ENCODE measurements around the gene KRTAP1-1. TPM values are rescaled to one million over a fixed set of nuclear protein-coding genes. Genes with fewer than 3 reads are reported as not detected.
"Not testable (repeated sequence)": the region's sequence is repeated elsewhere in the genome, so short reads cannot be mapped to it uniquely, and the experiment has no call there.

Gene KRTAP1-1
- total RNA-seq, 2 donors from 2014 or later = 1.4 TPM; not detected in 1

GRCh38 chr17:41001795-41002194 lies 39.5 kb downstream of the KRTAP1-1 start:
- H3K4me3 ChIP-seq = no peak overlapping the region
- no peak for DNase-seq (ENCODE audit: low spot score)
- TF ChIP-seq POLR2A (IDR thresholded peaks at IDR 0.05) (no peak), POLR2AphosphoS5 (IDR thresholded peaks at IDR 0.05) (no peak), CTCF (IDR thresholded peaks at IDR 0.05) (no peak)
- 92% methylated on average over 4 of the region's 4 CpGs for WGBS
- no peaks in the 10 kb centered on the region for H3K36me3 ChIP-seq
- intact Hi-C loops (cut with DNase I) = no loop called here
- no peaks in the 10 kb centered on the region for H3K27me3 ChIP-seq (replicated peaks; ENCODE audit: insufficient read depth)
- no peaks in the 10 kb centered on the region for H3K4me1 ChIP-seq (replicated peaks)
- H3K27ac ChIP-seq = no peak overlapping the region
- no peaks in the 10 kb centered on the region for H3K9me3 ChIP-seq

- H3K9me3 ChIP-seq; H3K4me1 ChIP-seq (replicated peaks); H3K27ac ChIP-seq; H3K36me3 ChIP-seq; DNase-seq (ENCODE audit: low spot score); H3K4me3 ChIP-seq; H3K27me3 ChIP-seq (replicated peaks; ENCODE audit: insufficient read depth); intact Hi-C loops (cut with DNase I): not testable (repeated sequence)
- 83% methylated on average over 6 of the region's 6 CpGs for WGBS
Measured at GRCh38 chr17:40999563-40999962, 41.7 kb downstream of the KRTAP1-1 start, which contains the start of gene KRTAP3-2. Gene KRTAP3-2, minus strand, starts transcription at chr17:40999906. Its CDS starts 53 bp downstream, at chr17:40999853.

GRCh38 chr17:40997361-40997760 lies 43.9 kb downstream of the KRTAP1-1 start:
- TF ChIP-seq POLR2A (IDR thresholded peaks at IDR 0.05) (no peak), POLR2AphosphoS5 (IDR thresholded peaks at IDR 0.05) (no peak), CTCF (IDR thresholded peaks at IDR 0.05) (no peak)
- Histone ChIP-seq H3K27me3 (replicated peaks; ENCODE audit: insufficient read depth) (no peaks in the 10 kb centered on the region), H3K9me3 (no peaks in the 10 kb centered on the region), H3K27ac (no peak overlapping the region), H3K4me1 (replicated peaks) (no peaks in the 10 kb centered on the region), H3K36me3 (no peaks in the 10 kb centered on the region), H3K4me3 (no peak overlapping the region)
- intact Hi-C loops (cut with DNase I) = no loop called here
- no peak for DNase-seq (ENCODE audit: low spot score)
- WGBS = 86% methylated on average over 2 of the region's 2 CpGs

- Histone ChIP-seq H3K4me1 (replicated peaks) (no peaks in the 10 kb centered on the region), H3K36me3 (no peaks in the 10 kb centered on the region), H3K4me3 (no peak overlapping the region), H3K9me3 (no peaks in the 10 kb centered on the region), H3K27ac (no peak overlapping the region), H3K27me3 (replicated peaks; ENCODE audit: insufficient read depth) (no peaks in the 10 kb centered on the region)
- TF ChIP-seq POLR2A (IDR thresholded peaks at IDR 0.05) (no peak), POLR2AphosphoS5 (IDR thresholded peaks at IDR 0.05) (no peak), CTCF (IDR thresholded peaks at IDR 0.05) (no peak)
- intact Hi-C loops (cut with DNase I) = no loop called here
- WGBS = 79% methylated on average over 4 of the region's 4 CpGs
- no peak for DNase-seq (ENCODE audit: low spot score)
Measured at GRCh38 chr17:40996829-40997228, 44.4 kb downstream of the KRTAP1-1 start.

- 94% methylated on average over 1 of the region's 1 CpG for whole genome bisulfite sequencing
- DNase-seq (ENCODE audit: low spot score) = no peak
- H3K27ac ChIP-seq = no peak overlapping the region
- no peaks in the 10 kb centered on the region for H3K36me3 ChIP-seq
- TF ChIP-seq CTCF (IDR thresholded peaks at IDR 0.05) (no peak), POLR2AphosphoS5 (IDR thresholded peaks at IDR 0.05) (no peak), POLR2A (IDR thresholded peaks at IDR 0.05) (no peak)
- no peak overlapping the region for H3K4me3 ChIP-seq
- H3K9me3 ChIP-seq = no peaks in the 10 kb centered on the region
- H3K27me3 ChIP-seq (replicated peaks; ENCODE audit: insufficient read depth) = no peaks in the 10 kb centered on the region
- intact Hi-C loops (cut with DNase I) = no loop called here
- no peaks in the 10 kb centered on the region for H3K4me1 ChIP-seq (replicated peaks)
Measured at GRCh38 chr17:40995116-40995515, 46.1 kb downstream of the KRTAP1-1 start.

Data from prostate gland (tissue), 2 donors.